Small intestine (tissue), 7 donors: ENCODE measurements around the gene DCLK1. TPM values are rescaled to one million over a fixed set of nuclear protein-coding genes. Genes with fewer than 3 reads are reported as not detected.
A peak's percentile ranks its signal among the peaks of the same experiment; 100 is the strongest.
"Not testable (repeated sequence)": the region's sequence is repeated elsewhere in the genome, so short reads cannot be mapped to it uniquely, and the experiment has no call there.

Experiments used
- DNase-seq, 2 donors: peaks; one replicate each; pipeline versions ENCODE4 v3.0.0 to v3.0.0-alpha.2; 2013
- FAIRE-seq: peaks from 2 replicates; lab custom pipeline; 2012; peaks lifted over from hg19 to GRCh38; lab: Jason Lieb, UNC
- H3K27ac ChIP-seq, 3 donors: one replicate each; pipeline ENCODE4 v1.5.1; 2013; ENCODE audit warnings: low read length in 2 of 3, mild to moderate bottlenecking in 2 of 3, control low read depth in 1 of 3, inconsistent platforms in 1 of 3, low read depth in 1 of 3, moderate library complexity in 1 of 3
- H3K27me3 ChIP-seq, 3 donors: one replicate each; pipeline ENCODE4 v1.6.1; 2013; ENCODE audit warnings: low read length in 3 of 3, inconsistent platforms in 1 of 3; ENCODE audit not compliant: control insufficient read depth in 3 of 3, insufficient read depth in 3 of 3
- H3K36me3 ChIP-seq, 3 donors: one replicate each; pipeline ENCODE4 v1.6.1; 2013; ENCODE audit warnings: low read length in 3 of 3, inconsistent platforms in 1 of 3, low read depth in 1 of 3, mild to moderate bottlenecking in 1 of 3, moderate library complexity in 1 of 3; ENCODE audit not compliant: control insufficient read depth in 3 of 3, insufficient read depth in 2 of 3
- H3K4me1 ChIP-seq, 3 donors: one replicate each; pipeline ENCODE4 v1.6.1; 2013; ENCODE audit warnings: low read length in 2 of 3, inconsistent platforms in 1 of 3, low read depth in 1 of 3, mild to moderate bottlenecking in 1 of 3, moderate library complexity in 1 of 3; ENCODE audit not compliant: control insufficient read depth in 3 of 3, insufficient read depth in 2 of 3
- H3K4me3 ChIP-seq, 3 donors: one replicate each; pipeline ENCODE4 v1.5.1; 2013; ENCODE audit warnings: low read length in 3 of 3, control low read depth in 1 of 3, inconsistent platforms in 1 of 3, low read depth in 1 of 3, mild to moderate bottlenecking in 1 of 3, moderate library complexity in 1 of 3
- H3K9me3 ChIP-seq, 2 donors: one replicate each; pipeline ENCODE4 v1.6.1; 2013; ENCODE audit warnings: low read depth in 1 of 2, low read length in 1 of 2; ENCODE audit not compliant: control insufficient read depth in 2 of 2, insufficient read depth in 1 of 2
- WGBS, 3 donors: extraction: QIAGEN DNeasy Blood & Tissue Kit; methylation state at CpG; one replicate each; pipeline ENCODE4 v1.1.7; 2013; 5-methylcytosine and 5-hydroxymethylcytosine counted together
- polyA plus RNA-seq, 4 donors: library from polyadenylated mRNA; stranded (reverse) in 3 of 4; unstranded in 1 of 4; fragments of 200-250 nt in 3 of 4; fragments of 120-200 nt in 1 of 4; gene quantifications; one replicate each; pipeline versions ENCODE4 v1.2.1 to v1.2.3, GENCODE V29; 2013
- donor health status: healthy with polysubstance abuse.
- donor health status: control.
- donor health status: control.
- donor health status: Bipolar disorder and iron deficiency.
- donor health status: healthy.

Gene DCLK1
- polyA plus RNA-seq, 4 donors: 0.54 to 4.9 (median 0.95) TPM; not detected in 1

DNA sequence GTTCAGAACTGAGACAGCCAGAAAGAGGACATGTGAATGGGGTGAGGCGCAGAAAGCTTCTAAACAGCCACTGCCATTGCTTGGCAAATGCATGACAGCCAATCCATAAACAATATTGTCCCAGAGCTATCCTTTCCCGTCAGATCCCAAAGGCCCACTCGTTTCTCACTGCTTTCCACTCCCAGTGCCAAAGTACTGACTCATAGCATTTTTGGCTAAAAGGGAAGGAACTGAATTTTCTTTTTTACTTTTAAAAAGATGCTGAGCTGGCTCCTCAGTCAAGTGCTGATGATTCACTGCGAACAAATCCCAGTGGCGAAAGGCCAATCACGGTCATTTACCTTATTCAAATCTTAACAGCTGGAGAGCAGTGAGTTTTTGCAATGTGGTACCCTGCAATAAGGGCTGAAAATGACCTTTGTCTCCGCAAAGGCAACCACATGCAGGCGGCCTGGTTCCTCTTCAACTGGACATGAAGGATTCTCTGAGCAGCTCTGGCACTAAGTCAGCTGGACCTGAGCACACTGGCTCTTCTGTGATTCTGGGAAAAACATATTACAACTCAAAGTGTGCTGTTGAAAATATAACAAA, 151.7 kb downstream of the DCLK1 start:
- Histone ChIP-seq H3K4me3 (no peak overlapping the region), H3K27ac (peak overlapping the region in 1 of 3 donors; percentile 63), H3K36me3 (no peaks in the 10 kb centered on the region), H3K27me3 (no peaks in the 10 kb centered on the region), H3K9me3 (peaks cover 0 to 5% of the 10 kb centered on the region in 2 donors), H3K4me1 (no peaks in the 10 kb centered on the region)
- FAIRE-seq: no peak
- WGBS, 3 donors: 61 to 81% (median 79%) methylated on average over 8 of the region's 8 CpGs
- peak; percentile 4 for DNase-seq

DNA sequence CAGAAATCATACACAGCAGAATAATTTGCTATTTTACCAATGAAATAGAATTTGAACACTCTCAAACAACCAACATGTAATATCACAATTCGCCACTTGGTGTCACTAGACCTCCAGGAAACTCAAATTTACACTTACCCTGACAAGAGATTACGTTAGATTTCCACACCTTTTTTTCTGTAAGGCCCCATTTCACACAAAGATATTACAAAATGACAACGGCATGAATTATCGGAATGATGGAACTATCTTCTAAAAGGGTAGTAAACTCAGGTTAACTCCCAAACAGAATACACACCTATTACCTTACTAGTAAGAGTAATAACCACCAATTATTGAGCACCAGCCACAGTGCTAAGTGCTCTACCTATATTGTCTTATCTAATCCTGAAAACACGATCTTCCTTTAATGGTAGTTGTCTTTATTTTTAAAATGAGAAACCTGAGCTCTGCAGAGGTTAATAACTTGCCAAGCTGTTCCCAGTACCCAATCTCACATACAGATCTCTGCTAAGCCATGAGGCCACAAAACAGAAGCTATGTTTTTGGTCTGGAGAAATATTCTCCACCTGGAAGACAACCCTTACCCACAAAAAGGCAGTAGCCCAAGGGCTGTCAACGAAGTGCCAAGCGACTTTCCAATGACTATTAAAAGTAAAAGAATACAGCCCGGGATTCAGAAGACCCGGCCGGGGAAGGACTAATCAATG, 152.4 kb downstream of the DCLK1 start:
- no peaks in the 10 kb centered on the region for H3K4me1 ChIP-seq
- H3K27ac ChIP-seq: peak overlapping the region in 2 of 3 donors; percentile 27 to 63
- peaks cover 0 to 5% of the 10 kb centered on the region in 2 donors for H3K9me3 ChIP-seq
- FAIRE-seq: peak; percentile 30
- no peaks in the 10 kb centered on the region for H3K36me3 ChIP-seq
- no peaks in the 10 kb centered on the region for H3K27me3 ChIP-seq
- WGBS, 3 donors: 42 to 47% (median 46%) methylated on average over 10 of the region's 10 CpGs
- H3K4me3 ChIP-seq: no peak overlapping the region
- peak; percentile 33 to 61 for DNase-seq

DNA sequence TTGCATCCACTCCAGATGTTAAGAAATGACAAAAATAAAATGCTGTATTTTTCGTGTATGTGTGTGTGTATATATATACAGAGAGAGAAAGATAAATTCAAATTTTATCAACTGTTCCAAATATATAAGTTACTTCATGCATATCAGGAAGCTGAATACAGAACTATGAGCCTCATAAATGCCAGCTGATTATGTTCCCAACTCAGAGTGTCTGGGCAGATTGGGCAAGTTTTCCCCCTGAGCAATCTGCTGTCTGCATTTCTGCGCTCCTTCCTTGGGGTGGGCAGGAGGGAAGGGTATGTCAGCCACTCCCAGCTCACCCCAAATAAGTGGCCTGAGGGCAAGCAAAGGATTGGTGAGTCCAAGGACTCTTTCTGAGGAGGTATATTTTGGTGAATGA, 154.1 kb downstream of the DCLK1 start:
- peaks cover 0 to 11% of the 10 kb centered on the region in 2 donors for H3K9me3 ChIP-seq
- H3K4me3 ChIP-seq: no peak overlapping the region
- 63 to 82% (median 79%) methylated on average over 2 of the region's 2 CpGs for WGBS, 3 donors
- no peaks in the 10 kb centered on the region for H3K4me1 ChIP-seq
- H3K27ac ChIP-seq: no peak overlapping the region
- no peaks in the 10 kb centered on the region for H3K27me3 ChIP-seq
- DNase-seq (no peak), FAIRE-seq (no peak)
- no peaks in the 10 kb centered on the region for H3K36me3 ChIP-seq

DNA sequence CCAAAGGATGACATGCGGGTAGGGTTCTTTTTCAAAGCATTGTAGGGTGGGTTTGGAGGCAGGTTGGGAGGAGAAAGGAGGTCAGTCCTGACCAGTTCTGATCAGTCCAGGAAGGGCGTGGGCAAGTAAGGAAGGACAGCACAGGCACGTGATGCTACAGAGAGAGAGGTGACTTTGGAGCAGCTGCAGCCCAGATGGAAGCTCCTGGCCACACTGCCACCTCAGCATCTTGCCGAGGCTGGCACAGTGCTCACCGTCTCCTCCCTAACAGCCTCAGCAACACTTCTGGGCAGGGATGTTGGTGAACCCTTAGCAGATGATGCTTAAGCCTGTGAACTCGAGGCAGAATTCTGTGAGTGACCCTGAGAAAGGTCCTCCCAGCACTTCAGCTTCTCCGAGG, 155.1 kb downstream of the DCLK1 start:
- Histone ChIP-seq H3K27ac (no peak overlapping the region), H3K4me3 (no peak overlapping the region), H3K4me1 (no peaks in the 10 kb centered on the region), H3K9me3 (peaks cover 0 to 13% of the 10 kb centered on the region in 2 donors), H3K27me3 (no peaks in the 10 kb centered on the region), H3K36me3 (no peaks in the 10 kb centered on the region)
- DNase-seq: no peak
- WGBS, 3 donors: 64 to 78% (median 65%) methylated on average over 7 of the region's 7 CpGs
- no peak for FAIRE-seq

DNA sequence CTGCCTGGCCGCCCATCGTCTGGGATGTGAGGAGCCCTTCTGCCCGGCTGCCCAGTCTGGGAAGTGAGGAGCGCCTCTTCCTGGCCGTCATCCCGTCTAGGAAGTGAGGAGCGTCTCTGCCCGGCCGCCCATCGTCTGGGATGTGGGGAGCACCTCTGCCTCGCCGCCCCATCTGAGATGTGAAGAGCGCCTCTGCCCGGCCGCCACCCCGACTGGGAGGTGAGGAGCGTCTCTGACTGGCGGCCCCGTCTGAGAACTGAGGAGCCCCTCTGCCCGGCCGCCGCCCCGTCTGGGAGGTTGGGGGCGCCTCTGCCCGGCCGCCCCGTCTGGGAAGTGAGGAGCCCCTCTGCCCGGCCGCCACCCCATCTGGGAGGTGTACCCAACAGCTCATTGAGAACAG, 164.2 kb downstream of the DCLK1 start:
- not testable (repeated sequence) for H3K27ac ChIP-seq, H3K36me3 ChIP-seq, DNase-seq, H3K4me3 ChIP-seq, H3K4me1 ChIP-seq, FAIRE-seq, H3K27me3 ChIP-seq, H3K9me3 ChIP-seq
- 97 to 98% (median 97%) methylated on average over 23 to 29 of the region's 29 CpGs for WGBS, 3 donors

DNA sequence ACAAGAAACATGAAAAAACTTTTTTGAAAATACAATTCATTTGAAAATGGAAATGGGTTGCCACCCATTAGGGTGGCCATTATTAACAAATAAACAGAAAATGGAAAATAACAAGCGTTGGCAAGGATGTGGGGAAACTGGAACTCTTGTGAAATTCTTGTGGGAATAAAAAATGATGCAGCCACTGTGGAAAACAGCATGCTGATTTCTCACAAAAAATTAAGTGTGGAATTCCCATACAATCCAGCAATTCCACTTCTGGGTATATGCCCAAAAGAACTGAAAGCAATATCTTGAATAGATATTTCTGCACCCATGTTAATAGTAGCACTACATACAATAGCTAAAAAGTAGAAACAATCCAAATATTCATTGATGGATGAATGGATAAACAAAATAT, 165.2 kb downstream of the DCLK1 start:
- Histone ChIP-seq H3K4me3 (no peak overlapping the region), H3K27me3 (no peaks in the 10 kb centered on the region), H3K4me1 (no peaks in the 10 kb centered on the region), H3K9me3 (peaks cover 0 to 3% of the 10 kb centered on the region in 2 donors), H3K27ac (no peak overlapping the region), H3K36me3 (no peaks in the 10 kb centered on the region)
- WGBS, 3 donors: 64 to 88% (median 81%) methylated on average over 1 of the region's 1 CpG
- no peak for FAIRE-seq
- no peak for DNase-seq

DNA sequence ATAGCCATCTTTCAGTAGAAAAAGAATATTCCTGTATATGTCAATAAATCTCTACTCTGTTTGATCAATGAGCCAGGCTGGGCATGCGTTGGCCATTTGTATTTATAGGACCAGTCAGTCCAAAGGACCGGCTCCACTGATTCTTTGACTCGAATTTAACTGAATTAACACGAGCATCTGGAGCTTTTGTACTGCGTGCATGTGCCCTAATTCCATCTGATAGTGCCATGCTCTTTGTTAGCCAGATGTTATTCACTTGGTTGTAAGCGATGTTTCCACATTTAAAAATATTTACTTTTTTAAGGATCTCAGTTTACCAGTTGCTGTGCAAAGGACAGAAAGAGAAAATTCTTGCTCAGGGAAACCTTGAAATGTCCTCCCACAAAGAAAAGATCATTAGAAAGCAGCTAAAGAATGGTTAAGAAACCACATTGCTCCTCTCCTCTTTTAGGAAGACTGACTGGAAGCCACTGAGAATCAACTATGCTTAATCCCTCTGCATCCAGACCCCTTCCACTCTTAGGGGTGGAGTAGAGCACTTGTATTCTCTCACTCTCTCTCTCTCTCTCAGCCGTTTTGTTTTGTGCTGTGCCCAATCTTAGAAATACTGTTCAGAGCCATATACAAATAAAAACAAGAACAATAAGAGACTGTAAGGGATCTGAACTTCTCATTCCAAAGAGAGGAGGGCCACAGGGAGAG, 165.8 kb downstream of the DCLK1 start:
- DNase-seq (no peak), FAIRE-seq (no peak)
- Histone ChIP-seq H3K27me3 (no peaks in the 10 kb centered on the region), H3K27ac (no peak overlapping the region), H3K9me3 (peaks cover 0 to 3% of the 10 kb centered on the region in 2 donors), H3K36me3 (no peaks in the 10 kb centered on the region), H3K4me3 (no peak overlapping the region), H3K4me1 (no peaks in the 10 kb centered on the region)
- WGBS, 3 donors: 69 to 80% (median 71%) methylated on average over 7 of the region's 7 CpGs

DNA sequence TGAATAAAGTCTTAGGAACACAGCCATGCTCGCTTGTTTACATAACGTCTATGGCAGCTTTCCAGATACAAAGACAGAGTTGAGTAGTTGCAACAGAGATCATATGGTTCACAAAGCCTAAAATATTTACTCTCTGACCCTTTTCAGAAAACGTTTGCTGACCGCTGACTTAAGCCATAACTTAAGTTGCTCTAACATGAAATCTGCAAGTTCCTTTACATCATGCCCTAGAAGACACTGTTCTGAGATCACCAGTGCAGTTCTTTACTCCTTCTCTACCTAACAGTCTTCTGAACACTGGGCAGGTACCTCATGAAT, 166.4 kb downstream of the DCLK1 start:
- Histone ChIP-seq H3K9me3 (peaks cover 0 to 3% of the 10 kb centered on the region in 2 donors), H3K4me3 (no peak overlapping the region), H3K27ac (no peak overlapping the region), H3K36me3 (no peaks in the 10 kb centered on the region), H3K27me3 (no peaks in the 10 kb centered on the region), H3K4me1 (no peaks in the 10 kb centered on the region)
- FAIRE-seq (no peak), DNase-seq (no peak)
- WGBS, 3 donors: 52 to 53% (median 52%) methylated on average over 4 of the region's 4 CpGs
